CD4-positive, CD25-positive, alpha-beta regulatory T cell (primary cell): ENCODE results near the gene PITRM1. TPM values are rescaled to one million over a fixed set of nuclear protein-coding genes. Genes with fewer than 3 reads are reported as not detected.
A peak's percentile ranks its signal among the peaks of the same experiment; 100 is the strongest.
"Not testable (repeated sequence)": the region's sequence is repeated elsewhere in the genome, so short reads cannot be mapped to it uniquely, and the experiment has no call there.

Experiments
- ATAC-seq, 2 donors: fragments of 150-1000 bp; cut with Tn5 transposase; one replicate each; pipeline ENCODE4 v1.10.0; 2021; ENCODE audit warnings: low read depth in 2 of 2, moderate number of reproducible peaks in 2 of 2, moderate library complexity in 1 of 2
- DNase-seq, 3 donors: peaks; one replicate each; pipeline versions ENCODE4 v3.0.0 to v3.0.0-alpha.2; 2012 to 2022; ENCODE audit warnings: mixed read lengths in 1 of 3
- H3K27ac ChIP-seq: one replicate; pipeline ENCODE4 v1.7.0; 2013; ENCODE audit warnings: mild to moderate bottlenecking, low read length; ENCODE audit not compliant: insufficient read depth, poor library complexity, severe bottlenecking
- H3K27me3 ChIP-seq: one replicate; pipeline ENCODE4 v1.7.0; 2013; ENCODE audit warnings: low read length; ENCODE audit not compliant: control insufficient read depth, insufficient read depth
- H3K36me3 ChIP-seq: one replicate; pipeline ENCODE4 v1.7.0; 2013; ENCODE audit warnings: mild to moderate bottlenecking, low read length, moderate library complexity; ENCODE audit not compliant: control insufficient read depth, insufficient read depth
- H3K4me1 ChIP-seq: 2 replicates; pipeline ENCODE4 v1.7.0; 2013; ENCODE audit warnings: mild to moderate bottlenecking, low read length; ENCODE audit not compliant: insufficient read depth, control insufficient read depth, poor library complexity, severe bottlenecking
- H3K4me3 ChIP-seq: one replicate; pipeline ENCODE4 v1.7.0; 2013; ENCODE audit warnings: low read depth, mild to moderate bottlenecking, low read length, moderate library complexity
- H3K9me3 ChIP-seq, 2 experiments: 1 replicate in 1 of 2; 2 replicates in 1 of 2; pipeline ENCODE4 v1.7.0; 2013; ENCODE audit warnings: low read length in 2 of 2, mild to moderate bottlenecking in 1 of 2, moderate library complexity in 1 of 2; ENCODE audit not compliant: control insufficient read depth in 2 of 2
- H3K27ac Mint-ChIP-seq, 3 donors: one replicate each; pipeline ENCODE4 v1.8.0; 2020 to 2022; ENCODE audit warnings: mild to moderate bottlenecking in 3 of 3, mixed read lengths in 3 of 3, moderate library complexity in 2 of 3
- H3K27me3 Mint-ChIP-seq: one replicate; pipeline ENCODE4 v1.8.0; 2022; ENCODE audit warnings: mild to moderate bottlenecking, mixed read lengths
- H3K36me3 Mint-ChIP-seq: one replicate; pipeline ENCODE4 v1.8.0; 2020; ENCODE audit warnings: mixed read lengths
- H3K4me1 Mint-ChIP-seq, 4 donors: one replicate each; pipeline ENCODE4 v1.8.0; 2020 to 2022; ENCODE audit warnings: mixed read lengths in 4 of 4, mild to moderate bottlenecking in 1 of 4
- H3K4me3 Mint-ChIP-seq, 4 donors: one replicate each; pipeline ENCODE4 v1.8.0; 2020 to 2022; ENCODE audit warnings: mild to moderate bottlenecking in 4 of 4, mixed read lengths in 4 of 4, moderate library complexity in 3 of 4
- H3K9me3 Mint-ChIP-seq, 7 donors: one replicate each; pipeline ENCODE4 v1.8.0; 2020 to 2022; ENCODE audit warnings: mixed read lengths in 7 of 7, mild to moderate bottlenecking in 3 of 7, moderate library complexity in 2 of 7
- polyA plus RNA-seq, 4 donors: library from polyadenylated mRNA; unstranded; fragments of 300-500 nt; fragmentation: Illumina TruSeq; gene quantifications; one replicate each; pipeline ENCODE4 v1.2.3, GENCODE V29; 2021
- total RNA-seq: library from RNA; stranded (reverse); gene quantifications from one replicate; pipeline ENCODE4 v1.2.3, GENCODE V29; 2022

Gene PITRM1
- 71.6 TPM for total RNA-seq
- 10 to 100 TPM; 28.8 to 38.8 (median 33.0) TPM for polyA plus RNA-seq

- Histone ChIP-seq H3K4me3 (peak within 1 kb of the TSS; percentile 81), H3K9me3 (no peaks in the 10 kb centered on the region), H3K27me3 (peaks cover under 1% of the 10 kb centered on the region), H3K36me3 (peaks cover 25% of the 10 kb centered on the region), H3K4me1 (peaks cover 22% of the 10 kb centered on the region), H3K27ac (peak within 1 kb of the TSS; percentile 85)
- peaks cover 5 to 31% (median 11%) of the 10 kb centered on the region in 4 donors for H3K4me1 Mint-ChIP-seq
- H3K9me3 Mint-ChIP-seq, result no peaks in the 10 kb centered on the region
- peak; percentile 99 for DNase-seq
- H3K27ac Mint-ChIP-seq, result peak within 1 kb of the TSS; percentile 89 to 93 (median 91)
- H3K27me3 Mint-ChIP-seq, result peaks cover 11% of the 10 kb centered on the region
- peaks cover 4% of the 10 kb centered on the region for H3K36me3 Mint-ChIP-seq
- peak within 1 kb of the TSS; percentile 87 to 97 (median 92) for H3K4me3 Mint-ChIP-seq
- ATAC-seq, result peak; percentile 95
Observed at GRCh38 chr10:3172446-3173170, at the start of gene PITRM1. Gene PITRM1, minus strand, starts transcription at chr10:3172782. Its CDS starts 10 bp downstream, at chr10:3172772.

GRCh38 chr10:3222068-3222467 is 49.5 kb upstream of the PITRM1 start:
- no peaks in the 10 kb centered on the region for H3K9me3 ChIP-seq
- DNase-seq (no peak), ATAC-seq (no peak)
- peaks cover 4% of the 10 kb centered on the region for H3K27me3 ChIP-seq
- Mint-ChIP-seq H3K27me3 (peaks cover 12% of the 10 kb centered on the region), H3K36me3 (no peaks in the 10 kb centered on the region), H3K9me3 (peaks cover 0 to 5% (median 0%) of the 10 kb centered on the region in 7 donors), H3K27ac (no peak overlapping the region), H3K4me3 (no peak overlapping the region), H3K4me1 (no peaks in the 10 kb centered on the region)
- H3K36me3 ChIP-seq, result no peaks in the 10 kb centered on the region
- H3K27ac ChIP-seq, result no peak overlapping the region
- H3K4me1 ChIP-seq, result no peaks in the 10 kb centered on the region
- no peak overlapping the region for H3K4me3 ChIP-seq

GRCh38 chr10:3221601-3222000 is 49.0 kb upstream of the PITRM1 start:
- not testable (repeated sequence) for H3K4me1 Mint-ChIP-seq

GRCh38 chr10:3220853-3221252 is 48.3 kb upstream of the PITRM1 start:
- no peak overlapping the region for H3K27ac Mint-ChIP-seq
- no peak overlapping the region for H3K4me3 Mint-ChIP-seq

More at GRCh38 chr10:3221601-3222000, 49.0 kb upstream of the PITRM1 start:
- not testable (repeated sequence) for H3K4me3 Mint-ChIP-seq, H3K27ac Mint-ChIP-seq, H3K4me1 ChIP-seq, H3K36me3 ChIP-seq, H3K9me3 Mint-ChIP-seq, H3K27me3 ChIP-seq, H3K27me3 Mint-ChIP-seq, H3K9me3 ChIP-seq, ATAC-seq, DNase-seq, H3K4me3 ChIP-seq, H3K36me3 Mint-ChIP-seq, H3K27ac ChIP-seq

GRCh38 chr10:3219021-3219628 is 46.5 kb upstream of the PITRM1 start:
- ATAC-seq, H3K4me3 Mint-ChIP-seq, H3K9me3 ChIP-seq, H3K4me3 ChIP-seq, H3K4me1 ChIP-seq, H3K27ac ChIP-seq, H3K36me3 ChIP-seq, DNase-seq, H3K27ac Mint-ChIP-seq, H3K27me3 ChIP-seq, H3K9me3 Mint-ChIP-seq, H3K4me1 Mint-ChIP-seq, H3K36me3 Mint-ChIP-seq: not testable (repeated sequence)
- peaks cover 18% of the 10 kb centered on the region for H3K27me3 Mint-ChIP-seq

More at GRCh38 chr10:3220853-3221252, 48.3 kb upstream of the PITRM1 start:
- no peaks in the 10 kb centered on the region for H3K36me3 ChIP-seq
- no peaks in the 10 kb centered on the region for H3K4me1 ChIP-seq
- H3K27me3 ChIP-seq, result no peaks in the 10 kb centered on the region
- Mint-ChIP-seq H3K36me3 (no peaks in the 10 kb centered on the region), H3K27me3 (peaks cover 9% of the 10 kb centered on the region), H3K9me3 (peaks cover 0 to 5% (median 0%) of the 10 kb centered on the region in 7 donors), H3K4me1 (peaks cover 0 to 4% (median 0%) of the 10 kb centered on the region in 4 donors)
- no peak overlapping the region for H3K4me3 ChIP-seq
- no peak for ATAC-seq
- DNase-seq, result no peak
- no peak overlapping the region for H3K27ac ChIP-seq
- H3K9me3 ChIP-seq, result no peaks in the 10 kb centered on the region

GRCh38 chr10:3217853-3218252 is 45.3 kb upstream of the PITRM1 start:
- H3K4me1 Mint-ChIP-seq, result peaks cover 0 to 4% (median 0%) of the 10 kb centered on the region in 4 donors
- no peak overlapping the region for H3K4me3 Mint-ChIP-seq
- Histone ChIP-seq H3K27me3 (no peaks in the 10 kb centered on the region), H3K36me3 (no peaks in the 10 kb centered on the region), H3K9me3 (no peaks in the 10 kb centered on the region), H3K4me1 (no peaks in the 10 kb centered on the region), H3K4me3 (no peak overlapping the region), H3K27ac (no peak overlapping the region)
- no peak overlapping the region for H3K27ac Mint-ChIP-seq
- no peak for ATAC-seq
- DNase-seq, result no peak
- peaks cover 18% of the 10 kb centered on the region for H3K27me3 Mint-ChIP-seq
- no peaks in the 10 kb centered on the region for H3K36me3 Mint-ChIP-seq
- H3K9me3 Mint-ChIP-seq, result peaks cover 0 to 5% (median 0%) of the 10 kb centered on the region in 7 donors

GRCh38 chr10:3217301-3217700 is 44.7 kb upstream of the PITRM1 start:
- peaks cover 0 to 4% (median 0%) of the 10 kb centered on the region in 4 donors for H3K4me1 Mint-ChIP-seq
- H3K36me3 Mint-ChIP-seq, result no peaks in the 10 kb centered on the region
- peaks cover 18% of the 10 kb centered on the region for H3K27me3 Mint-ChIP-seq

More at GRCh38 chr10:3217301-3217700, 44.7 kb upstream of the PITRM1 start:
- Histone ChIP-seq H3K4me1 (no peaks in the 10 kb centered on the region), H3K27ac (no peak overlapping the region), H3K4me3 (no peak overlapping the region), H3K27me3 (no peaks in the 10 kb centered on the region), H3K9me3 (no peaks in the 10 kb centered on the region), H3K36me3 (no peaks in the 10 kb centered on the region)
- Mint-ChIP-seq H3K27ac (no peak overlapping the region), H3K4me3 (no peak overlapping the region), H3K9me3 (peaks cover 0 to 5% (median 0%) of the 10 kb centered on the region in 7 donors)
- DNase-seq (no peak), ATAC-seq (no peak)
